GM19043 (cell line): Measurements from ENCODE around the gene MRPL51.
"Not testable (repeated sequence)": the region's sequence is repeated elsewhere in the genome, so short reads cannot be mapped to it uniquely, and the experiment has no call there.

Experiments
- ATAC-seq: cut with Tn5 transposase; IDR thresholded peaks from one replicate; pipeline ENCODE4 v1.9.1; 2021; ENCODE audit warnings: low read depth; ENCODE audit not compliant: unreplicated experiment

The MRPL51 gene

DNA sequence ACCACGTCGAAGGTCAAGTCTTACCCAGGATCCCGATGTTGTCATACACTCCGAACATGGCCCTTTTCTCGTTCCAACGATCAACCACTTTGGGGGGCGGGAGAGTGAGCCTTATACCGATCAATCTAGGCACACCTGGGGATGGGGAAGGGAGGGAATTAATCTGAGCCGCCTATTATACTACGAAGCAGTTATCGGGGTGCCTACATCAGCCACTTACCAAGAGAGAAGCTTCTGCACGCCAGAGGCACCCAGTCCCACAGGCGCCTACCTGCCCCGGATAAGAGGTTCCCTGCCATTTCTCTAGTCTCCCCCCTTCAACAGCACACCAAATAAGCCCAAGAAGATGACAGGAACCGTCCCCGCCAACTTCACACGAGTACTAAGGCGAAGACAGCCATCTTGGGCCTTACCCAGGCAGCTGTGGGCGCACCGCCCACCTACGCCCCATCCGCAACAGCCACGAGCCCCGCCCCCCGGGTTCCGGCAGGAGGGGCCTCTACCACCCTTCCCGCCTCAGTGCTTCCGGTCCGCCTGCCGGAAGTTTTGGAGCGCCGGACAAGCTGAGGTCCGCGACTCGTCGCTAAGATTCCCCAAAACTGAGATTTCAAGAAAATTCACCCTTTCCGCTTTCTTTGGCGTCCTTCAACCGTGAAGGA is at the start of gene MRPL51:
Gene MRPL51, minus strand, starts transcription at position 425 of the 659 bp plus-strand sequence. Its CDS starts 126 bp downstream, at position 299.
- ATAC-seq: peak; percentile 55

DNA sequence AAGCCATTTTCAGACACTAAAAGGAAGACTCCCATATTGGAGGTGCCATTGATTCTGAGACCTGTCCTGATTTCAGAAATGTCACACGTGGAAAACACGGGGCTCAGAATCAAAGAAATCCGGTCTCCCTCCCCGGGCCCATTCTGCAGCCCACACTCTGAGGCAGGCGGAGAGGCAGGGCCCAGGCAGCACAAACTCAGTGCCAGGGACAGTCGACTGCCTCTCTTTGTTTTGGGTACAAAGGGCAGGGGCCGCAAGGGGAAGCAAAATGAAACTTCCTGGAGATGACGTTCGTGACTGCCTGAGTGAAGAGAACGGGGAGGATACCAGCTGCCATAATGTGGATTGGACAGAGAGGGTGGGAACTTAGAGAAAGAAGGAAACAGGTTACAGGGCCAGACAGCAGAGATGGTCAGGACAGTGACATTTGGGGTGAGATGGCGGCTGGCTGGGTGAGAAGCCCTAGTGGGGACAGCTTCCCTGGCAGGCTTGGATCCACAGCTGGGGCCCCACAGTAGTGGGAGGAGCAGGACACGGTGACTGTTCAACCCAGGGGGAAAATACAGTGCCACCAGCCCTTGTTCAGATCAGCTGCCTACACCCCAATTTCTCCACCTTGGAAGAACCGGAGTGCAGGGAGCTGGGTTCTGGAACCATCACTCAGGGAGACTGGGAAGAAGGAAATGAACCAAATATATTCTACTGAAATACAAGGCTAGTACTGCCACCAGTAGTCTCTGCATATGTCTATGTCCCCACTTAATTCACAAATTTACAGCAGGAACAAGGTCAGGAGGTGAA is 49.3 kb upstream of the MRPL51 start:
- no peak for ATAC-seq

DNA sequence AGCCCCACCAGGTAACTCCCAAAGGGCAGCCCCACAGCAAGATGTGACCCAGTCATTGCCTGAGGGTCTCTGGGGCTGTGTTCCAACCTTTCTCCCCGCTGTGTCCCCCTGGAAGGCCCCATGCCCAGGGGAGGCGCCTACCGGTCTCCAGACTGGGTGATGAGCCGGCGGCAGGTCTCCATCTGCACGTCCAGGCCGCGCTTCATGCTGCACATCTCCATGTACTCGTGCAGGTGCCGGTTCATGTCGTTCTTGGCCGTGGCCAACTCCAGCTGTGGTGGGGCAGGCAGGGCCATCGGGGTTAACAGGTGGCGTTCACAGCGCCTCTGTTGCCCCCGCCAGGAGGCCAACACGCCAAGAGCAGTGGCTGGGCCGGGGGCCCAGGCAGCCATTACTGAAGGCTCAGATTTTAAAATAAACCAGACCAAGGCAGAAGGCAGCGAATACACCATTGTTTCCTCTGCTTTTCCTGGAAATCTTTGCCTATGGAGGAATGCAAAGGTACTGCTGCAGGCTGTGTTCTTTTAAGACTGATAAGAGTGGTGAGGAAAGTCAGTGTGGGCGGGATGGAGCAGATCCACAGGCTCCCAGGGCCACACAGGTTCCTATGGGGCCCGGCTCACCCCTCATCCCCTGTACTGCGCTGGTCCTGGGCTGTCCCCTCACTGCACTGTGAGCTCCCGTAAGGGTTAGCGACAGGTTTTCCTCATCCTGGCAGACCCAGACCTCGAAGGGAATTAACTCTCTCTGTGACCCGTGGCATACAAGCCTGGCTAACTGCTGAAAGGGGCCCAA is 48.5 kb upstream of the MRPL51 start:
- ATAC-seq: no peak

DNA sequence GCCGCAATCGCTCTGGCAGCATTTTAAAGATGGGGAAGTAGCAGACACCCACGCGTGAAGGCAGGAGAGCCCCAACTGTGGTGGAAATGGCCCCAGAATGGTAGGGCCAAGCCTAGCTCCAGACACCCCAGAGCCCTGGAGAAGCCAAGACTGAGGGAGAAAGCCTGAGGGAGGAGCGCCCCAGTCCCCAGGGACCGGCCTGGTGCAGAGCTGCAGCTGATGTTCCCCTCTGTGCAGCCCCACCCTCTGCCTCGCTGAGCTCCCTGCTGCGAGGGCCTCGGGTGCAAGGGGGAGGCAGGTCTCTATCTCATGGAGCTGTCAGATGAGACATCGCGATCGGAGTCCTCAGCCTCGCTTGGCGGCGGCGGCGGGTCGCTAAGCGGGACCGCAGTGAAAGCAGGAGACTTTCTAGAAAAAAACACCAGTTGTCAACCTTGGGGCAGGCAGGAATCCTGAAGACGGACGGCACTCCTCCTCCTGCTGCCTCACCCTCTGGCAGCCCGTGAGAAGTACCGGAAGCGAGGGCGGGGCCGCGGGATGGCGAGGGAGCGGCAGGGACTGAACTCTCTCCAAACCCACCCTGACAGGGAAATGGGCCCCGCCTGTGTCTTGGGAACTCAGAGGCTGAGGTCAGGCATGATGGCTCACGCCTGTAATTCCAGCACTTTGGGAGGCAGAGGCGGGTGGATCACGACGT is 47.3 kb upstream of the MRPL51 start:
- peak; percentile 41 for ATAC-seq

DNA sequence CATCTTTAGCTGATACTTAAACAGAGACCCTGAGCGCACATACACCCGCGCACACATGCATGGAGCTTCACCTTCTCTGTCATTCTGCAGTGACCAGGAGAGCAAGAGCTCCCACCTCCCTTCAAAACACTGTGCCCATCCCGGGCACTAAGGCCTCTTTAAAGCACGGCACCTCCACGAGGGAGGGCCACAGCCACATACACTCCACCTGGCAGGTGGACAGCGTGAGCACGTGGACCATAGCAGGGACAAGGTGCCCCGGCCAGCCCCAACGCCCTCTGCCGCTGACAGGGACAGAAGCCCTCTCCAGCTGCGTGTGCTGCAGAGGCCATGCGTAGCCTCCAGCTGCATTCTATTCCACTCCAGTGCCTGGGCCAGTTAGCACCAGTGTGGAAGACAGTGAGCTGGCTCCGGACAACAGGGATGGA is 46.7 kb upstream of the MRPL51 start:
- ATAC-seq: no peak

DNA sequence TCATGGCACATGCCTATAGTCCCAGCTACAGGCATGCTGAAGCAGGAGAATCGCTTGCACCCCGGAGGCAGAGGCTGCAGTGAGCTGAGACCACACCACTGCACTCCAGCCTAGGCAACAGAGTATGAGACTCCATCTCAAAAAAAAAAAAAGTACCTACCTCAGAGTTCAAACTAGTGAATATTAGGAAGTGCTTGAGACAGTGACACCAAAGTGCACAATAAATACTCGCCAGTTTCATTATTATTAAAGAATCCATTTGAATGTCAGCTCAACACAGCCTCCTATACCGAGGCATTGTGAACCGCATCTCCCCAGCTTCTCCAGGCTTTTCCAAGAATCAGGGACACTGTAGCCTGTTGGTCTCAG is 46.2 kb upstream of the MRPL51 start:
- no peak for ATAC-seq

DNA sequence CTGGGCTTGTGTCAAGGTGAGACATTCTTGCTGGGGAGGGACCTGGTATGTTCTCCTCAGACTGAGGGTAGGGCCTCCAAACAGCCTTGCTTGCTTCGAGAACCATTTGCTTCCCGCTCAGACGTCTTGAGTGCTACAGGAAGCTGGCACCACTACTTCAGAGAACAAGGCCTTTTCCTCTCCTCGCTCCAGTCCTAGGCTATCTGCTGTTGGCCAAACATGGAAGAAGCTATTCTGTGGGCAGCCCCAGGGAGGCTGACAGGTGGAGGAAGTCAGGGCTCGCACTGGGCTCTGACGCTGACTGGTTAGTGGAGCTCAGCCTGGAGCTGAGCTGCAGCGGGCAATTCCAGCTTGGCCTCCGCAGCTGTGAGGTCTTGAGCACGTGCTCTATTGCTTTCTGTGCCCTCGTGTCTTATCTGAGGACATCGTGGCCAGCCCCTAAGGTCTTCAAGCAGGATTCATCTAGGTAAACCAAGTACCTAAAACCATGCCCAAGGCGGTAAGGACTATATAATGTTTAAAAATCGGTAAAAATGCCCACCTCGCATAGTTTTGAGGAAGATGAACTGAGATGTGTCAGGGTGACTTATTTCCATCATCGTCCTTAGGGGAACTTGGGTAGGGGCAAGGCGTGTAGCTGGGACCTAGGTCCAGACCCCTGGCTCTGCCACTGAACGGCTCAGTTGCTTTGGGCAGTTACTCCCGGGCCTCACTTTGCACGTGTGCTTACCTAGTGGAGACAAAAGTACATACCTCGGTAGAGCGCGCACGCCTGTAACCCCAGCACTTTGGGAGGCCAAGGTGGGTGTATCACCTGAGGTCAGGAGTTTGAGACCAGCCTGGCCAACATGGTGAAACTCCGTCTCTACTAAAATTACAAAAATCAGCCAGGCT is 45.6 kb upstream of the MRPL51 start:
- no peak for ATAC-seq

DNA sequence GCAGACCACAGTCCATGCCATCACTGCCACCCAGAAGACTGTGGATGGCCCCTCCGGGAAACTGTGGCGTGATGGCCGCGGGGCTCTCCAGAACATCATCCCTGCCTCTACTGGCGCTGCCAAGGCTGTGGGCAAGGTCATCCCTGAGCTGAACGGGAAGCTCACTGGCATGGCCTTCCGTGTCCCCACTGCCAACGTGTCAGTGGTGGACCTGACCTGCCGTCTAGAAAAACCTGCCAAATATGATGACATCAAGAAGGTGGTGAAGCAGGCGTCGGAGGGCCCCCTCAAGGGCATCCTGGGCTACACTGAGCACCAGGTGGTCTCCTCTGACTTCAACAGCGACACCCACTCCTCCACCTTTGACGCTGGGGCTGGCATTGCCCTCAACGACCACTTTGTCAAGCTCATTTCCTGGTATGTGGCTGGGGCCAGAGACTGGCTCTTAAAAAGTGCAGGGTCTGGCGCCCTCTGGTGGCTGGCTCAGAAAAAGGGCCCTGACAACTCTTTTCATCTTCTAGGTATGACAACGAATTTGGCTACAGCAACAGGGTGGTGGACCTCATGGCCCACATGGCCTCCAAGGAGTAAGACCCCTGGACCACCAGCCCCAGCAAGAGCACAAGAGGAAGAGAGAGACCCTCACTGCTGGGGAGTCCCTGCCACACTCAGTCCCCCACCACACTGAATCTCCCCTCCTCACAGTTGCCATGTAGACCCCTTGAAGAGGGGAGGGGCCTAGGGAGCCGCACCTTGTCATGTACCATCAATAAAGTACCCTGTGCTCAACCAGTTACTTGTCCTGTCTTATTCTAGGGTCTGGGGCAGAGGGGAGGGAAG is 44.7 kb upstream of the MRPL51 start:
- not testable (repeated sequence) for ATAC-seq

DNA sequence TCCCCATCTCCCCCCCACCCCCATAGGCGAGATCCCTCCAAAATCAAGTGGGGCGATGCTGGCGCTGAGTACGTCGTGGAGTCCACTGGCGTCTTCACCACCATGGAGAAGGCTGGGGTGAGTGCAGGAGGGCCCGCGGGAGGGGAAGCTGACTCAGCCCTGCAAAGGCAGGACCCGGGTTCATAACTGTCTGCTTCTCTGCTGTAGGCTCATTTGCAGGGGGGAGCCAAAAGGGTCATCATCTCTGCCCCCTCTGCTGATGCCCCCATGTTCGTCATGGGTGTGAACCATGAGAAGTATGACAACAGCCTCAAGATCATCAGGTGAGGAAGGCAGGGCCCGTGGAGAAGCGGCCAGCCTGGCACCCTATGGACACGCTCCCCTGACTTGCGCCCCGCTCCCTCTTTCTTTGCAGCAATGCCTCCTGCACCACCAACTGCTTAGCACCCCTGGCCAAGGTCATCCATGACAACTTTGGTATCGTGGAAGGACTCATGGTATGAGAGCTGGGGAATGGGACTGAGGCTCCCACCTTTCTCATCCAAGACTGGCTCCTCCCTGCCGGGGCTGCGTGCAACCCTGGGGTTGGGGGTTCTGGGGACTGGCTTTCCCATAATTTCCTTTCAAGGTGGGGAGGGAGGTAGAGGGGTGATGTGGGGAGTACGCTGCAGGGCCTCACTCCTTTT is 44.0 kb upstream of the MRPL51 start:
- ATAC-seq: no peak

DNA sequence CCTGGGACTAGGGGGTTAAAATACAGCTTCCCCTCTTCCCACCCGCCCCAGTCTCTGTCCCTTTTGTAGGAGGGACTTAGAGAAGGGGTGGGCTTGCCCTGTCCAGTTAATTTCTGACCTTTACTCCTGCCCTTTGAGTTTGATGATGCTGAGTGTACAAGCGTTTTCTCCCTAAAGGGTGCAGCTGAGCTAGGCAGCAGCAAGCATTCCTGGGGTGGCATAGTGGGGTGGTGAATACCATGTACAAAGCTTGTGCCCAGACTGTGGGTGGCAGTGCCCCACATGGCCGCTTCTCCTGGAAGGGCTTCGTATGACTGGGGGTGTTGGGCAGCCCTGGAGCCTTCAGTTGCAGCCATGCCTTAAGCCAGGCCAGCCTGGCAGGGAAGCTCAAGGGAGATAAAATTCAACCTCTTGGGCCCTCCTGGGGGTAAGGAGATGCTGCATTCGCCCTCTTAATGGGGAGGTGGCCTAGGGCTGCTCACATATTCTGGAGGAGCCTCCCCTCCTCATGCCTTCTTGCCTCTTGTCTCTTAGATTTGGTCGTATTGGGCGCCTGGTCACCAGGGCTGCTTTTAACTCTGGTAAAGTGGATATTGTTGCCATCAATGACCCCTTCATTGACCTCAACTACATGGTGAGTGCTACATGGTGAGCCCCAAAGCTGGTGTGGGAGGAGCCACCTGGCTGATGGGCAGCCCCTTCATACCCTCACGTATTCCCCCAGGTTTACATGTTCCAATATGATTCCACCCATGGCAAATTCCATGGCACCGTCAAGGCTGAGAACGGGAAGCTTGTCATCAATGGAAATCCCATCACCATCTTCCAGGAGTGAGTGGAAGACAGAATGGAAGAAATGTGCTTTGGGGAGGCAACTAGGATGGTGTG is 43.1 kb upstream of the MRPL51 start:
- ATAC-seq: no peak

DNA sequence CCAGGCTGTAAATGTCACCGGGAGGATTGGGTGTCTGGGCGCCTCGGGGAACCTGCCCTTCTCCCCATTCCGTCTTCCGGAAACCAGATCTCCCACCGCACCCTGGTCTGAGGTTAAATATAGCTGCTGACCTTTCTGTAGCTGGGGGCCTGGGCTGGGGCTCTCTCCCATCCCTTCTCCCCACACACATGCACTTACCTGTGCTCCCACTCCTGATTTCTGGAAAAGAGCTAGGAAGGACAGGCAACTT is 42.6 kb upstream of the MRPL51 start:
- no peak for ATAC-seq

DNA sequence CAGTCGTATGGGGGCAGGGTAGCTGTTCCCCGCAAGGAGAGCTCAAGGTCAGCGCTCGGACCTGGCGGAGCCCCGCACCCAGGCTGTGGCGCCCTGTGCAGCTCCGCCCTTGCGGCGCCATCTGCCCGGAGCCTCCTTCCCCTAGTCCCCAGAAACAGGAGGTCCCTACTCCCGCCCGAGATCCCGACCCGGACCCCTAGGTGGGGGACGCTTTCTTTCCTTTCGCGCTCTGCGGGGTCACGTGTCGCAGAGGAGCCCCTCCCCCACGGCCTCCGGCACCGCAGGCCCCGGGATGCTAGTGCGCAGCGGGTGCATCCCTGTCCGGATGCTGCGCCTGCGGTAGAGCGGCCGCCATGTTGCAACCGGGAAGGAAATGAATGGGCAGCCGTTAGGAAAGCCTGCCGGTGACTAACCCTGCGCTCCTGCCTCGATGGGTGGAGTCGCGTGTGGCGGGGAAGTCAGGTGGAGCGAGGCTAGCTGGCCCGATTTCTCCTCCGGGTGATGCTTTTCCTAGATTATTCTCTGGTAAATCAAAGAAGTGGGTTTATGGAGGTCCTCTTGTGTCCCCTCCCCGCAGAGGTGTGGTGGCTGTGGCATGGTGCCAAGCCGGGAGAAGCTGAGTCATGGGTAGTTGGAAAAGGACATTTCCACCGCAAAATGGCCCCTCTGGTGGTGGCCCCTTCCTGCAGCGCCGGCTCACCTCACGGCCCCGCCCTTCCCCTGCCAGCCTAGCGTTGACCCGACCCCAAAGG is 42.1 kb upstream of the MRPL51 start:
- ATAC-seq: no peak

DNA sequence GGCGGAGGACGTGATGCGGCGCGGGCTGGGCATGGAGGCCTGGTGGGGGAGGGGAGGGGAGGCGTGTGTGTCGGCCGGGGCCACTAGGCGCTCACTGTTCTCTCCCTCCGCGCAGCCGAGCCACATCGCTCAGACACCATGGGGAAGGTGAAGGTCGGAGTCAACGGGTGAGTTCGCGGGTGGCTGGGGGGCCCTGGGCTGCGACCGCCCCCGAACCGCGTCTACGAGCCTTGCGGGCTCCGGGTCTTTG is 41.6 kb upstream of the MRPL51 start:
- no peak for ATAC-seq

DNA sequence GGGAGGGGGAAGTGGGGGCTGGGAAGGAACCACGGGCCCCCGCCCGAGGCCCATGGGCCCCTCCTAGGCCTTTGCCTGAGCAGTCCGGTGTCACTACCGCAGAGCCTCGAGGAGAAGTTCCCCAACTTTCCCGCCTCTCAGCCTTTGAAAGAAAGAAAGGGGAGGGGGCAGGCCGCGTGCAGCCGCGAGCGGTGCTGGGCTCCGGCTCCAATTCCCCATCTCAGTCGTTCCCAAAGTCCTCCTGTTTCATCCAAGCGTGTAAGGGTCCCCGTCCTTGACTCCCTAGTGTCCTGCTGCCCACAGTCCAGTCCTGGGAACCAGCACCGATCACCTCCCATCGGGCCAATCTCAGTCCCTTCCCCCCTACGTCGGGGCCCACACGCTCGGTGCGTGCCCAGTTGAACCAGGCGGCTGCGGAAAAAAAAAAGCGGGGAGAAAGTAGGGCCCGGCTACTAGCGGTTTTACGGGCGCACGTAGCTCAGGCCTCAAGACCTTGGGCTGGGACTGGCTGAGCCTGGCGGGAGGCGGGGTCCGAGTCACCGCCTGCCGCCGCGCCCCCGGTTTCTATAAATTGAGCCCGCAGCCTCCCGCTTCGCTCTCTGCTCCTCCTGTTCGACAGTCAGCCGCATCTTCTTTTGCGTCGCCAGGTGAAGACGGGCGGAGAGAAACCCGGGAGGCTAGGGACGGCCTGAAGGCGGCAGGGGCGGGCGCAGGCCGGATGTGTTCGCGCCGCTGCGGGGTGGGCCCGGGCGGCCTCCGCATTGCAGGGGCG is 41.0 kb upstream of the MRPL51 start, which contains the start of gene GAPDH:
Gene GAPDH, plus strand, starts transcription at position 595 of the 772 bp plus-strand sequence. CDS start 316 bp downstream, outside the sequence.
- peak; percentile 52 for ATAC-seq

DNA sequence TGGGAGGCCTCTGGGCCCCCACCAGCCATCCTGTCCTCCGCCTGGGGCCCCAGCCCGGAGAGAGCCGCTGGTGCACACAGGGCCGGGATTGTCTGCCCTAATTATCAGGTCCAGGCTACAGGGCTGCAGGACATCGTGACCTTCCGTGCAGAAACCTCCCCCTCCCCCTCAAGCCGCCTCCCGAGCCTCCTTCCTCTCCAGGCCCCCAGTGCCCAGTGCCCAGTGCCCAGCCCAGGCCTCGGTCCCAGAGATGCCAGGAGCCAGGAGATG is 40.5 kb upstream of the MRPL51 start:
- peak; percentile 2 for ATAC-seq

DNA sequence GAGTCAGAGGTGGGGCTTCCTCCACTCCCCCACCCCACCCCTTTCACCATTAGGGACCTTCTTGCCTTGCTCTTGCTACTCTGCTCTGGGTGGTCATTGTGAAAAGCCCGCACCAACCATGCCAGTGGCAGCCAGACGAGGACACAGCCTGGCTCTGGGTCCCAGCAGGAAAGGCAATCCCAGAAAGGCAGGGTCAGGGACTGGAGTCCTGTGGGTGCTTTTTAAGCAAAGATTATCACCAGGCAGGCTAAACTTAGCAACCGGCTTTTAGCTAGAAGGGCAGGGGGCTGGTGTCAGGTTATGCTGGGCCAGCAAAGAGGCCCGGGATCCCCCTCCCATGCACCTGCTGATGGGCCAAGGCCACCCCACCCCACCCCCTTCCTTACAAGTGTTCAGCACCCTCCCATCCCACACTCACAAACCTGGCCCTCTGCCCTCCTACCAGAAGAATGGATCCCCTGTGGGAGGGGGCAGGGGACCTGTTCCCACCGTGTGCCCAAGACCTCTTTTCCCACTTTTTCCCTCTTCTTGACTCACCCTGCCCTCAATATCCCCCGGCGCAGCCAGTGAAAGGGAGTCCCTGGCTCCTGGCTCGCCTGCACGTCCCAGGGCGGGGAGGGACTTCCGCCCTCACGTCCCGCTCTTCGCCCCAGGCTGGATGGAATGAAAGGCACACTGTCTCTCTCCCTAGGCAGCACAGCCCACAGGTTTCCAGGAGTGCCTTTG is 40.0 kb upstream of the MRPL51 start:
- peak; percentile 12 for ATAC-seq
